Skeletal muscle cell (primary cell): ENCODE data around the gene USP7.
"Not testable (repeated sequence)": the region's sequence is repeated elsewhere in the genome, so short reads cannot be mapped to it uniquely, and the experiment has no call there.

Experiments
- DNase-seq: peaks from one replicate; pipeline ENCODE4 v3.0.0-alpha.2; 2010; ENCODE audit warnings: low read depth
- H3K4me3 ChIP-seq: 2 replicates; pipeline ENCODE4 v1.5.1; 2011; ENCODE audit warnings: low read depth, mild to moderate bottlenecking, control low read depth, low read length, moderate library complexity

The USP7 gene

DNA sequence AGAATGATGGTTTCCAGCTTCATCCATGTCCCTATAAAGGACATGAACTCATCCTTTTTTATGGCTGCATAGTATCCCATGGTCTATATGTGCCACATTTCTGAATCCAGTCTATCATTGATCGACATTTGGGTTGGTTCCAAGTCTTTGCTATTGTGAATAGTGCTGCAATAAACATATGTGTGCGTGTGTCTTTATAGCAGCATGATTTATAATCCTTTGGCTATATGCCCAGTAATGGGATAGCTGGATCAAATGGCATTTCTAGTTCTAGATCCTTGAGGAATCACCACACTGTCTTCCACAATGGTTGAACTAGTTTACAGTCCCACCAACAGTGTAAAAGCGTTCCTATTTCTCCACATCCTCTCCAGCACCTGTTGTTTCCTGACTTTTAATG lies 12.5 kb upstream of the USP7 start:
- not testable (repeated sequence) for DNase-seq, H3K4me3 ChIP-seq

DNA sequence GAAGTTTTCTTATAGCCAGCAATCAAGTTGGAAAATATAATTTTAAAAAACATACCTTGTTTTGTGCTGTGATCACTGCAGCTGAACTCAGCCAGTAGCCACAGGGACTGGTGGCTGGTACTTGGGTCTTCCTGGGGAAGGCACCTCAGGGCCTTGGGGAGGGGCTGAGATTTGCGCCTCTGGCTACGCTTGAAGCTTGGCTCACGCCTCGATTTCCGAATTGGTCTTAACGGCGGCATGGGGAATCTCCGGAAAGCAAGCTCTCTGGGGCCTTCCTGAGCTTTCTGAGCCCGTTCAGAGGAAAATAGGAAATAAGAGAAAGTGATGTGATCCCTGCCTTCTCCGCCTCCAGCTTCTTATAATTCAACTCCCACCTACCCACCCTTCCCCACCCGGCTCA lies 11.3 kb upstream of the USP7 start:
- no peak overlapping the region for H3K4me3 ChIP-seq
- no peak for DNase-seq

DNA sequence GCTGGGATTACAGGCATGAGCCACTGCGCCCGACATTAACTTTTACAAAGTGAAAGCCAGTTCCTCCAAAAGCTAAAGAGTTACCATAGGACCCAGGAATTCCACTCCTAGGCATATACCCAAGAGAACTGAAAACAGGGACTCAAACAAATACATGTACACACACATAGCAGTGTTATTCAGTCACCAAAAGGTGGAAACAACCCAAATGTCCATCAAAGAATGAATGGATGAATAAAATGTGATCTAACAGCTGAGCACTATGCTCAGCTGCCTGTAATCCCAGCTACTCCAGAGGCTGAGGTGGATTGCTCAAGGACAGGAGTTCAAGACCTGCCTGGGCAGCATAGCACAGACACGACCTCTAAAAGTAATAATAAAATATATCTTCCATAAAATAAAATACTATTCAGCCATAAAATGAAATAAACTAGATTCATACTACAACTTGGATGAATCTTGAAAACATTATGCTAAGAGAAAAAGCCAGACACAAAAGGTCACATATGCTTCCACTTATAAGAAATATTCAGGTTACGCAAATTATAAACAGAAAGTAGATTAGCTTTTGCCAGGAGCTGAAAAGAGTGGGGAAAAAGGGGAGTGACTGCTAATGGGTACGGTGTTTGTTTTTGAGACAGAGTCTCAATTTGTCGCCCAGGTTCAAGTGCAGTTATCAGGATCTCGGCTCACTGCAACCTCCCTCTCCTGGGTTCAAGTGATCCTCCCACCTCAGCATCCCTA lies 9.3 kb upstream of the USP7 start:
- no peak for DNase-seq
- no peak overlapping the region for H3K4me3 ChIP-seq

DNA sequence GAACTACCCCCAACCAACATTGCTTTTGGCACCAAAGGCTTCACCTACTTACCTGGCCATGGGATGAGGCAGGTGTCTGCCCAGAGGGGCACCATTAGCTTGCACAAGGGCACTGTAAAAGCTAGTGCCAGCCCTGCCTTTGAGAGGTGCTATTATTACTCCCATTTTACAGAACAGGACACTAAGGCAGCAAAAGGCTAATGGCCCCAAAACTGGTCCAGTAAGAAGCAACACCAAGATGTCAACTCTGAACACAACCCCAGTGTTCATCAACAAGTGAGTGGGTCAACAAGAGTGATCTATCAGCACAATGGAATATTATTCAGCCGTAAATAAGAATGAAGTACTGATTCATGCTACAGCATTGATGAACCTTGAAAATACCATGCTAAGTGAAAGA lies 7.7 kb upstream of the USP7 start:
- no peak overlapping the region for H3K4me3 ChIP-seq
- no peak for DNase-seq

DNA sequence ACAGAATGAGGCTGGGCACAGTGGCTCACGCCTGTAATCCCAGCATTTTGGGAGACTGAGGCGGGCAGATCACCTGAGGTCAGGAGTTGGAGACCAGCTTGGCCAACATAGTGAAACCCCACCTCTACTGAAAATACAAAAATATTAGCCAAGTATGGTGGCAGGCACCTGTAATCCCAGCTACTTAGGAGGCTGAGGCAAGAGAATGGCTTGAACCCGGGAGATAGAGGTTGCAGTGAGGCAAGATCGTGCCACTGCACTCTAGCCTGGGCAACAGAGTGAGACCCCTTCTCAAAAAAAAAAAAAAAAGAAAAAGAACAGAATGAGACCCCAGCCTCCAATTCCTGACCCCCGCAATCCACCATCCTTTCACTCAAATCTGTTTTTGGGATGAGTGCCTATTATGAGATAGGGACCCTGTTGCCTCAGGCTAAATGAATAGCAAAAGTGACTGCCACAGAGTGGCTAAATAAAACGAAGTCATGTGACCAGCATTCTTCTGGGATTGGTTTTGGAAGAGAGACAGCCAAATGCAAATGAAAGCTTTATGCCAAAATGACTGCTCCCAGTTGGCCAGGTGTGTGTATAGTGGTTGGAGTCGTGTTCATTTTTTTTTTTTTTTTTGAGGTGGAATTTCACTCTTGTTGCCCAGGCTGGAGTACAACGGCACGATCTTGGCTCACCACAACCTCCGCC lies 5.6 kb upstream of the USP7 start:
- not testable (repeated sequence) for H3K4me3 ChIP-seq, DNase-seq

DNA sequence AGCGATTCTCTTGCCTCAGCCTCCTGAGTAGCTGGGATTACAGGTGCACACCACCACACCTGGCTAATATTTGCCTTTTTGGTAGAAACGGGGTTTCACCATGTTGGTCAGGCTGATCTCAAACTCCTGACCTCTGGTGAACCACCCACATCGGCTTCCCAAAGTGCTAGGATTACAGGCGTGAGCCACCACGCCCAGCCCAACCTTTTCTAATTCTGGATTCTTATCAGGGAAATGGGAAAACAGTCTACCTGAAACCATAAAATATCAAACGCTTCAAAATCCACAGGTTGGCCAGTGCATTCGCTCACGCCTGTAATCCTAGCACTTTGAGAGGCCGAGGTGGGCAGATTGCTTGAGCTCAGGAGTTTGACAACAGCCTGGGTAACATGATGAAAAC lies 4.3 kb upstream of the USP7 start:
- DNase-seq, H3K4me3 ChIP-seq: not testable (repeated sequence)

DNA sequence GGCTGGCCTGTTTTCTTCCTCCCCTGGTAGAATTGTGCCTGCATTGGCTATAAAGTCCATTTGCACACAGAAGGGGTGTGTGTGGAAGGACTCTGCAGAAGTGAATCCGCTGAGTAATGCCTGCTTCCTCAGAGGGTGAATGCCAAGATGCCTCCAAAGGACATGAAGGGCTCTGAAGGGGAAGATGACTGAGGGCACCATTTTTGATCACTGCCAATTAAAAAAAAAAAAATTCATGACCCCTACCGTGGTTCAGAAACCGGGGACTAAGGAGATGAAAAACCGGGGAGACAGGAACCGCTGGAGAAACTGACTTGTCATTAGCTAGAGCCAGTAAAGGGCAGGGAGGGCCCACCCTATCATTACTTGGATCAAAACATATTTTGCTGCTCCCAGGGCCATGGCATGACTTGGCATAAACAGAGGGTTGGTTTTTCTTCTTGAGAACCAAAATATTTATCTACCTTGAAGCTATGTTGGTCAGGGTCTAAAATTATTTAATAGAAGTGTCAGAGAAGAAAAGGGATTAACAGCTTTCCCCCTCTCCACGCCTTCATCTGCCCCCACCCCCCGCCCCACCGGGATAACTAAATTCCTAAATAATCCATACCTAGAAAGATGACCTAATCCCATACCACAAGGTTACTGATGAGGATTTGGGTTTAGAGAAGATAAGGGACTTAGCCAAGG lies 3.6 kb upstream of the USP7 start:
- no peak overlapping the region for H3K4me3 ChIP-seq
- no peak for DNase-seq

DNA sequence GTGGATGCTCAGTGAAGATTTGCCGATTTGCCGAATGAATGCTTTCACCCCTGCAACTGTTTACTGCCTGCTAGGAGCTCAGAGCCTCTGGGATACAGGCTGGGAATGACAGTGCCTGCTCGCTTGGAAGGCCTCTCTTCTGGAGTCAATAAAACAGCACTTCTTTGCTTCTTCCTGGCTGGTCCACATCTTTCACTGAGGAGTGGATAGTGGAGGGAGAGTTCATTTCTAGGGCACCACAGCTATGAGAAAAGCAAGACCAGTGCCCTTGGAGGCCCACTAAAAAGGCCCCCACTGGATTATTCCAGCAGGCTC lies 3.1 kb upstream of the USP7 start:
- no peak overlapping the region for H3K4me3 ChIP-seq
- no peak for DNase-seq

DNA sequence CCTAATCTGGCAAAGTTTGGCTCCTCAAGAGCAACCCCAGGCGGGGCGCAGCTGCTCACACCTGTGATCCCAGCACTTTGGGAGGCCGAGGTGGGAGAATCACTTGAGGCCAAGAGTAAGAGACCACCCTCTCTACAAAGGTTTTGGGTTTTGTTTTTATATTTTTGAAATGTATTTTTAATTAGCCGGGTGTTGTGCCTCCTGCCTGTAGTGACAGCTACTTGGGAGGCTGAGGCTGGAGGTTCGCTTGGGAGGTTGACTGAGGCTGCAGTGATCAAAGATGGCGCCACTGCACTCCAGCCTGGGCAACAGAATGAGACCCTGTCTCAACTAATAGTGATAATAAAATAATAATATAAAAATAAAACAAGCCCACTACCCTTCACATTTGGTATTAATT lies 756 bp upstream of the USP7 start:
- DNase-seq = no peak
- H3K4me3 ChIP-seq = peak overlapping the region; percentile 59

DNA sequence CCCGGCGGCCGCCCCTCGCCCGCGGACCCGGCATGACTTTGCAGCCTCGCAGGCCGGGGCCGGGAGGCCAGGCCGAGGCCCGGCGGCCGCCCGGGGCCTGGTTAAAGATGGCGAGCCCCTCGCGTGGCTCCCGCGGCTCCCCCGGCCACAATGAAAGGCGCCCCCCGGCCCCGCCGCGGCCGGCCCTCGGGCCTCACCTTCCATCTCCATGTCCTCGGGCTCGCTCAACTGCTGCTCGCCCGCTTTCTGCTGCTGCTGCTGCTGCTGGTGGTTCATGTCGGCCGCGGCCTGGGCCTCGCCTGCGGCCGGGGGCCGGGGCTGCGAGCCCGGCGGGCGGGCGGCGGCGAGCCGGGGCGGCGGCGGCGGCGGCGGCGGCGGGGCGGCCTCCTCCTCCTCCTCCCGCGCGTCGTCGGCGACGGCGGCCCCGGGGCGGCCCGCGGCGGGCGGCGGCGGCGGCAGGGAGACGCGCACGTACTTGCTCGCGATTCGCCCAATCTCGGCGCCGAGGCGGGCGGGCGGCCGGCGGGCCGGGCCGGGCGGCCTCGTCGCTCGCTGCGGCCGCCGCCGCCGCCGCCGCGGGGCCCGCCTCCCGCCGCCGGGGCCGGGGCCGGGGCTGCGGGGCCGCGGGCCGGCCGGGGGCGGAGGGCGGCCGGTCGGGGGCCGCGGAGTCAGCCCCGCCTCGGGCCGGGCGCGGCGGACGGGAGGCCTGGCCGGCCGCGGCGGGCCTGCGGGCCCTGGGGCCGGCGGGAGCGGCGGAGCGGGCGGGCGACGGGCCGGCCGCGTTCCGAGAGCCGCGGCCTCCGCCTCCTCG lies 491 bp downstream of the USP7 start:
- peak overlapping the region; percentile 85 for H3K4me3 ChIP-seq
- no peak for DNase-seq

DNA sequence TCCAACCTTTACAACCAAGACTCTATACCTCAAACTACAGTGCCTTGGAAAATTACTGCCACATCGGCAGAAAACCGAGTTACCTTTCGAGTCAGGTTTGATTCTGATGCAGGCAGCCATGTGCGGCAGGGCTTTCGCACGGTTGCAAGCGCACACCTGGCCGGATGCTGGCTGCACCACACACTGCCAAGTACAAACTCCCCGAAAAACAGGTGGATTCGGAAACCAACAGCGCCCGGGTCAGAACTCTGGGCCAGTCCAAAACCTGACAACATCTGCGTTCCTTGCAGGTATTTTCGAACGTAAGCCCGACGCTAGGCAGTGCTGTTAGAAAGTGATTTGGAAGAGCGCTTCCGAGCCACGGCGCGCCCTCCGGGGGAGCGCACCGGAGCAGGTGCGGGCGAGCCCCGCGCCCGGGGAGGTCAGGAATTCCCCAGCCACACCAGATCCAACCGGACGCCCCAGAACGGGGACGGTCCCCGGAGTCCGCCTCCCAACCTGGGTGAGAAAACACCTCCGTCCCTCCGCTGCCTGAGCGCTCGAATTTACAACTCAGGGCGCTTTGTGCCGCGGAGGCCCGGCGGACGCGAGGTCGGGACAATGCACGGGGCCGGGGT lies 1.2 kb downstream of the USP7 start:
- DNase-seq = no peak
- H3K4me3 ChIP-seq = peak overlapping the region; percentile 85

DNA sequence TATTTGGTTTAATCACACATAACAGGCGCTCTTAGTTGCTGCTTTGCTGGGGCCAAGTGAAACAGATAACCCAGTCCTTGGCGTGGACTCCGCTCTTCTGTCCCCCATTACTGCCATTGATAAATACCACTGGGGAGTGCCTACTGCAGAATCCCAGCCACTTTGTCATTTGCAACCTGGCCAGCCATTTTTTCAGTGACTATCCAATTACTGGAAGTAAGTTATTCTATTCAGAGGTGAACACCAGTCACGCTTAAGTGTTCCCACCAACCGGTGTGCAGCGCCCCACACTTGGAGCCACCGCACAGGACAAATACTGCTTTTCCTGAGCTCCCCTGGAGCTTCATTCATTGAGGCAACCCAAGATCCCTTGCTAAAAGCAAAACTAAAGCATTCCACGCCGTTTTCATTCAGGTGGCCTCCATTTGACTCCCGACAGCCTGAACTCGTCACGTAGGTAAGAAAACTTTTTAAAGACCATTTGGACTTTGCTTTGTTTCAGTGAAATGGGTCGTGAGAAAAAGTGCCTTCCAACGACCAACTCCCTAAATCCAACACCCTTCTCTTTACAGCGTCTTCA lies 1.8 kb downstream of the USP7 start:
- DNase-seq = no peak
- peak overlapping the region; percentile 85 for H3K4me3 ChIP-seq

DNA sequence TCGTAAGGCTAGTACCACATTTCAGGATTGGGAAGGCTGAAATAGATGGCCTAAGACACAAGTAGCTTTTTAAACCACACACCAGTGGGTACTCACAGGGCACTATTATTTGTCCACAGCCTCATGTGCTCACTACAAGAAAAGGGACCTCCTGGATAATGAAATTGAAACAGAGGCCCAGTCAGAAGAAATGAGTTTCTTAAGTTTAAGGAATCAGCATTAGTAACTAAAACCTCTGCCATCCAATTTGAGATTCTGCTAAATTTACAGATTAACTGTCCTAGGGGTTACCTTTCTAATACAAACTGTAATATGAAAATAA lies 3.0 kb downstream of the USP7 start:
- DNase-seq = no peak
- no peak overlapping the region for H3K4me3 ChIP-seq

DNA sequence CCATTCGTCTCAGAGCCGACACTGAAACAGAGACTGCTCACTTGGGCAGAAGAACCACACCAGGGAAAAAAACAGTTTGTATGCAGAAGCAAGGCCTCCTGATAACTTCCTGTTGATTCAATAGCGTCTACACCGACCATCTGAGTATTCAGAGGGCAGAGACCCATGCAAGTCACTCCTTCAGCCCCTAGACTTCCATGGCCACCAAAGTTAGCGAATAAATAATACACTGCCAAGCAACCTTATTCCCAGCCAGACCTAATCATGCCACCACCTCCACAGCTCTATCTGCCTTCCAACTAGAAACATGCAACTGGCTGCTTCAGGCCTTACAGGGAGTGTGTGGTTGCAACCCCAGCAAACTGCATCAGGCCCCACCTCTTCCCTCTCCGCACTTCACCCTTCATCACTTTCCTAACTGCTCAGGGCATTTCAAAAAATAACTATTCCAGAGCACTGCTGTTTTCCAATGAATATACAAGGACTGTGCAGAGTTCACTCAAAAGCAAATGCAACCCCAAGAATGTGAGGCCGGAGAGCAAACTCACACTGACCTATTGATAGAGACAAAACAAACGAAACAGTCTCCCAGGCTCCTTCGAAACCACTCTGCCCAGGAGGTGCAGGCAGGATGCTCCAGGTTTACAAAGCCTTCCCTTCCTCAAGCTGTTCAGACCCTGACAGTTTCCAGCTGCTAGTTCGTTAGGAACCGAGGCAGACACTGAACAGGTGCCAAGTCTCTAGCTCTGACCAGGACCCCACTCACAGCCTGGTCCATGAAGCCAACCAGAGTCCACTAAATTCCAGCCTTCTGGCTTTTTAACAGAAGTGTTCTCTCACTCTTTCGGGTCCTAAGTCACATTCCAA lies 3.6 kb downstream of the USP7 start:
- no peak overlapping the region for H3K4me3 ChIP-seq
- no peak for DNase-seq

DNA sequence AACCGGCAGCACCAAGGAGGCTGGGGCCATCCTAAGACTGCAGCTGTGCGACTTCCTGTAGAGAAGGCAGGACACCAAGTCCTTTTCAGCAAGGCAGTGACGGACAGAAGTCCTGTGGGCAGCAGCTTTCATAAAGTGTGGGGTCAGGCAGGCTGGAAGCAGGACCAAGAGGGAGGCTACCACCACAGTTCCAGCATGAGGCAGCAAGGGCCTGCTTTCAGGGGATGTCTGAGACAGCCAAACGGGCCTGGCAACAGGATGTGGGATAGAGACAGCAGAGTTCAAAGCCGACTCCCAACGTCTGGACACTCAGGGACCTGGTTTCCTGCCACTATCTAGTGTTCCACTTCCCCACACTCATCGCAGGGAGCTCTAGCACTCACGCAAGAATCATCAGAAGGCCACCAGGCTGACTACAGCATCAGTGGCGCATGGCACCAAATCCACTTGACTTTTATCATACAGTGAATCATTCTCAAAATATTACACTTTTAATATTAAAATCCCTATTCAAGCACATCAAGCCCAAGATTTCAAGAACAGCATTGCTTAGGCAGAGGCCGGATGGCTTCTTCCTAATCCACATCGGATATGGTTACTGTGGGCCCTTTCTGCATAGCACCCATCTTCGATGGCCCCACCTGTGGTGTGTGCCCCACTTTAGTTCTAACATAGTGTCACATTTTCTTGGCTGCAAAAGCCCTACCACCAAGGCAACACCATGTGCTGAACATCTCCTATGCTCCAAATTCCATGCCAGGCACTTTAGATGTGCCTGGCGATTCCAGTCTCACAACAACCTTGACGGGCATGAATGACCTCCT lies 5.2 kb downstream of the USP7 start:
- DNase-seq = peak; percentile 11
- H3K4me3 ChIP-seq = no peak overlapping the region

DNA sequence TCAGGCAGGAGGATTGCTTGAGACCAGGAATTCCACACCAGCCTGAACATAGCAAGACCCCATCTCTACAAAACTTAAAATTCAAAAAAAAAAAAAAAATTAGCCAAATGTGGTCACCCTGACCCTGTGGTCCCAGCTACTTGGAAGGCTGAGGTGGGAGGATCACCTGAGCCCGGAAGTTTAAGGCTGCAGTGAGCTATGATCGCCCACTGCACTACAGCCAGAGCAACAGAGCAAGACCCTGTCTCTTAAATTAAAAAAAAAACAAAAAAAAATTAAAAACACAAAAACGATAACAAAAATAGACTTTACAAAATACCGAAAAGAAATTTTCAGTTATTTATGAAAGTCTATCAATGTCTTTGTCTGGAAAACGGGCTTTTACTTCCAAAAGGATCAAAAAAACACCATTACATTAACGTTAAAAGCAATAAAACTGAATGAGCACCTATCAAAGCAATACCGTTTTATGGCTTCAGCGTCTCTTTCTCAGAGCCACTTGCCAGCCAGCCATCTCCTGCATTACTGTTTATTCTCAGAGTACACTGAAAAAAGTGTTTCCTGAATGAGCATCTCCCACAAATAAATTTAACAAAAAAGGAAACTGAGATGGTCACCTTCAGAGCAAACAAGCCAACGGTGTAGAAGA lies 6.1 kb downstream of the USP7 start:
- no peak for DNase-seq
- no peak overlapping the region for H3K4me3 ChIP-seq

DNA sequence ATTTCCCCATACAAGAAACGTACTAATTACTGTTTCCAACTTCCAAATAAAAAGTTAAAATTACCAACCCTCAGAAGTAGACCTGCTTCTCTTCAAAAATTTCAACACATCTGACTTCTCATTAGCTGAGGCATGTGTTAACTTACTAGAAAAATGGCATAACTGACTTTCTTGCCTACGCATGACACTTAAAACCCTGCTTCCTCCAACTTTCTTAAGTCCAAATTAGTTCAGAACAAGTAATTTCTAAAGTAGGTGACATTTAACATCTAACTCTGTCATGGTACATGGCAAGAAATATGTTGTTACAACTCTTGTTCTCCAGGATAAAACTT lies 6.7 kb downstream of the USP7 start:
- H3K4me3 ChIP-seq = no peak overlapping the region

More for the DNA sequence above, 6.7 kb downstream of the USP7 start:
- no peak for DNase-seq
